Tibial artery (tissue), 4 donors: Measurements from ENCODE around the gene GET4.

ENCODE experiments used
- DNase-seq, 2 donors: peaks; one replicate each; pipeline ENCODE4 v3.0.0-alpha.2; 2019
- H3K27ac ChIP-seq, 2 donors: fragments of 200-600 bp; sonication (generic) in 1 of 2; 1 replicate in 1 of 2; 2 replicates in 1 of 2; pipeline ENCODE4 v1.5.1; 2018 to 2019; ENCODE audit warnings: mild to moderate bottlenecking in 1 of 2
- H3K27me3 ChIP-seq, 2 donors: fragments of 200-600 bp; sonication (generic) in 1 of 2; one replicate each; pipeline versions ENCODE4 v1.5.1 to v1.6.0; 2016 to 2019
- H3K36me3 ChIP-seq, 3 donors: fragments of 200-600 bp; sonication (generic) in 2 of 3; one replicate each; pipeline ENCODE4 v1.5.1; 2016 to 2019; ENCODE audit warnings: mild to moderate bottlenecking in 2 of 3
- H3K4me1 ChIP-seq, 4 donors: fragments of 200-600 bp; sonication (generic) in 2 of 4; 1 replicate in 3 of 4; 2 replicates in 1 of 4; pipeline ENCODE4 v1.5.1; 2016 to 2019
- H3K4me3 ChIP-seq, 2 donors: fragments of 200-600 bp; sonication (generic) in 1 of 2; 1 replicate in 1 of 2; 2 replicates in 1 of 2; pipeline ENCODE4 v1.5.1; 2018 to 2019; ENCODE audit warnings: mild to moderate bottlenecking in 2 of 2
- H3K9me3 ChIP-seq, 3 donors: fragments of 200-600 bp; sonication (generic) in 1 of 3; one replicate each; pipeline ENCODE4 v1.5.1; 2016 to 2019
- CTCF ChIP-seq, 2 experiments: fragments of 200-600 bp in 1 of 2; fragments of 450-650 bp in 1 of 2; IDR thresholded peaks; one replicate each; pipeline ENCODE4 v1.5.1; 2017 to 2019; ENCODE audit warnings: antibody characterized with exemption in 2 of 2, mild to moderate bottlenecking in 1 of 2, moderate library complexity in 1 of 2
- intact Hi-C: fragments of 100-400 bp; cut with DNase I; formaldehyde crosslinking; loops from one replicate; pipeline ENCODE4 v1.15.0; 2023; ENCODE audit warnings: low total_unique reads

Gene GET4

GRCh38 chr7:859359-860030 lies 16.9 kb upstream of the GET4 start:
- Histone ChIP-seq H3K27me3 (no peaks in the 10 kb centered on the region), H3K36me3 (peaks cover 91 to 99% (median 97%) of the 10 kb centered on the region in 3 donors), H3K4me1 (no peaks in the 10 kb centered on the region), H3K27ac (no peak overlapping the region), H3K9me3 (no peaks in the 10 kb centered on the region), H3K4me3 (no peak overlapping the region)
- no peak for TF ChIP-seq CTCF (IDR thresholded peaks at IDR 0.05)
- intact Hi-C loops, result no loop called here
- DNase-seq, result no peak

DNA sequence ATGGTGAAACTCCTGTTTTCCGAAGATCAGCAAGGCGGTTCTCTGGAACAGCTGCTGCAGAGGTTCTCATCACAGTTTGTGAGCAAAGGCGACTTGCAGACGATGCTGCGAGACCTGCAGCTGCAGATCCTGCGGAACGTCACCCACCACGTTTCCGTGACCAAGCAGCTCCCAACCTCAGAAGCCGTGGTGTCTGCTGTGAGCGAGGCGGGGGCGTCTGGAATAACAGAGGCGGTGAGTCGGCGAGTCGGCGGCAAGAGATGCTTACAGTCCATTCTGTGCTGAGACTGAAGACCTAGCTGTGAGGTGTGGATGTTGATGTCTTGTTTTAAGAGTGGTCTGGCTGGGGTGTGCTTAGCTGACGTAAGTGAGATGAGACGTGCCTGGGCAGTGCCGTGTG lies 16.2 kb upstream of the GET4 start:
- H3K36me3 ChIP-seq, result peaks cover 91 to 99% (median 97%) of the 10 kb centered on the region in 3 donors
- no peaks in the 10 kb centered on the region for H3K27me3 ChIP-seq
- no peaks in the 10 kb centered on the region for H3K4me1 ChIP-seq
- H3K9me3 ChIP-seq, result no peaks in the 10 kb centered on the region
- intact Hi-C loops, result no loop called here
- no peak overlapping the region for H3K4me3 ChIP-seq
- no peak for TF ChIP-seq CTCF (IDR thresholded peaks at IDR 0.05)
- no peak for DNase-seq
- H3K27ac ChIP-seq, result no peak overlapping the region

GRCh38 chr7:861222-861621 lies 15.1 kb upstream of the GET4 start:
- H3K27me3 ChIP-seq, result no peaks in the 10 kb centered on the region
- no peak for DNase-seq
- H3K4me3 ChIP-seq, result no peak overlapping the region
- H3K36me3 ChIP-seq, result peaks cover 91 to 99% (median 97%) of the 10 kb centered on the region in 3 donors
- H3K4me1 ChIP-seq, result peaks cover 0 to 6% (median 5%) of the 10 kb centered on the region in 4 donors
- no peak for TF ChIP-seq CTCF (IDR thresholded peaks at IDR 0.05)
- no peaks in the 10 kb centered on the region for H3K9me3 ChIP-seq
- intact Hi-C loops, result no loop called here
- H3K27ac ChIP-seq, result no peak overlapping the region

GRCh38 chr7:862157-862556 lies 14.2 kb upstream of the GET4 start:
- no peak for DNase-seq
- peaks cover 0 to 13% (median 12%) of the 10 kb centered on the region in 4 donors for H3K4me1 ChIP-seq
- no peak for TF ChIP-seq CTCF (IDR thresholded peaks at IDR 0.05)
- no peaks in the 10 kb centered on the region for H3K27me3 ChIP-seq
- peaks cover 83 to 91% (median 88%) of the 10 kb centered on the region in 3 donors for H3K36me3 ChIP-seq
- no peak overlapping the region for H3K4me3 ChIP-seq
- peak overlapping the region in 1 of 2 donors; percentile 16 for H3K27ac ChIP-seq
- no peaks in the 10 kb centered on the region for H3K9me3 ChIP-seq
- intact Hi-C loops, result no loop called here

DNA sequence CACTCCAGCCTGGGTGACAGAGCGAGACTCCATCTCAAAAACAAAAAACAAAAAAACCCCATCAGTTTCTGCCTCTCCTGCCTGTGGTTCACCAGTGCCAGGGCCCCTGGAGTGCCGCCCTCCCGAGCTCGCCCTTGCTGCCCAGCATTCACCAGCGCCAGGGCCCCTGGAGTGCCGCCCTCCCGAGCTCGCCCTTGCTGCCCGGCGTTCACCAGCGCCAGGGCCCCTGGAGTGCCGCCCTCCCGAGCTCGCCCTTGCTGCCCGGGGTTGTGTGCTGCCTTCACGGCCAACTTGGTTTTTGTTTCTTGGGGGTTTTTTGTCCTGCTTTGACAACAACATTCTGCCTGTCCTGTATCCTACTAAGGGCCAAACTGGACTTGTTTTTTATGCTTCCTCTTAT lies 13.2 kb upstream of the GET4 start:
- H3K4me1 ChIP-seq, result peaks cover 0 to 23% (median 18%) of the 10 kb centered on the region in 4 donors
- H3K27me3 ChIP-seq, result no peaks in the 10 kb centered on the region
- no peak for DNase-seq
- H3K9me3 ChIP-seq, result no peaks in the 10 kb centered on the region
- no peak overlapping the region for H3K4me3 ChIP-seq
- H3K27ac ChIP-seq, result peak overlapping the region in 1 of 2 donors; percentile 14
- TF ChIP-seq CTCF (IDR thresholded peaks at IDR 0.05), result no peak
- H3K36me3 ChIP-seq, result peaks cover 73 to 82% (median 78%) of the 10 kb centered on the region in 3 donors
- intact Hi-C loops, result no loop called here
